NCI-H345 (cell line): ENCODE results near the gene MGAT5.

ENCODE experiments used
- DNase-seq: peaks from one replicate; lab custom pipeline; 2025; lab: John Stamatoyannopoulos, UW

MGAT5 gene, protein sequence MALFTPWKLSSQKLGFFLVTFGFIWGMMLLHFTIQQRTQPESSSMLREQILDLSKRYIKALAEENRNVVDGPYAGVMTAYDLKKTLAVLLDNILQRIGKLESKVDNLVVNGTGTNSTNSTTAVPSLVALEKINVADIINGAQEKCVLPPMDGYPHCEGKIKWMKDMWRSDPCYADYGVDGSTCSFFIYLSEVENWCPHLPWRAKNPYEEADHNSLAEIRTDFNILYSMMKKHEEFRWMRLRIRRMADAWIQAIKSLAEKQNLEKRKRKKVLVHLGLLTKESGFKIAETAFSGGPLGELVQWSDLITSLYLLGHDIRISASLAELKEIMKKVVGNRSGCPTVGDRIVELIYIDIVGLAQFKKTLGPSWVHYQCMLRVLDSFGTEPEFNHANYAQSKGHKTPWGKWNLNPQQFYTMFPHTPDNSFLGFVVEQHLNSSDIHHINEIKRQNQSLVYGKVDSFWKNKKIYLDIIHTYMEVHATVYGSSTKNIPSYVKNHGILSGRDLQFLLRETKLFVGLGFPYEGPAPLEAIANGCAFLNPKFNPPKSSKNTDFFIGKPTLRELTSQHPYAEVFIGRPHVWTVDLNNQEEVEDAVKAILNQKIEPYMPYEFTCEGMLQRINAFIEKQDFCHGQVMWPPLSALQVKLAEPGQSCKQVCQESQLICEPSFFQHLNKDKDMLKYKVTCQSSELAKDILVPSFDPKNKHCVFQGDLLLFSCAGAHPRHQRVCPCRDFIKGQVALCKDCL

GRCh38 chr2:134253804-134254203 lies at the start of gene MGAT5:
Gene MGAT5 (plus strand): TSS chr2:134254072. CDS start chr2:134254404, 332 bp downstream.
- peak; percentile 63 for DNase-seq

- DNase-seq: no peak
Observed at GRCh38 chr2:134205087-134205486, 48.8 kb upstream of the MGAT5 start.

- no peak for DNase-seq
Observed at GRCh38 chr2:134206031-134206430, 47.8 kb upstream of the MGAT5 start.

DNA sequence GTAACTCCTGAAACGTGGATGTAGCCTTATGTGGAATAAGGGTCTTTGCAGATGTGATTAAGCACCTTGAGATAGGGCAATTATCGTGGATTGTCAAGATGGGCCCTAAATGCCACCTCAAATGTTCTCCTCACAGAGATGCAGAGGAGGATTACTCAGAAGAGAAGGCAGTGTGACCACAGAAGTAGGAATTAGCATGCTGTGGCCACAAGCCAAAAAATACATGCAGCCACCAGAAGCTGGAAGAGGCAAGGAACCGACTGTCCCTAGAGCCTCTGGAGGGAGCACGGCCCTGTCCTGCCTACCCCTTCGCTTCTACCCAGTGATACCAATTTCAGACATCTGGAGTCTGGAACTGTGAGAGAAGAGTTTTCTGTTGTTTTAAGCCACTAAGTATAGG lies 47.3 kb upstream of the MGAT5 start:
- DNase-seq: no peak

DNA sequence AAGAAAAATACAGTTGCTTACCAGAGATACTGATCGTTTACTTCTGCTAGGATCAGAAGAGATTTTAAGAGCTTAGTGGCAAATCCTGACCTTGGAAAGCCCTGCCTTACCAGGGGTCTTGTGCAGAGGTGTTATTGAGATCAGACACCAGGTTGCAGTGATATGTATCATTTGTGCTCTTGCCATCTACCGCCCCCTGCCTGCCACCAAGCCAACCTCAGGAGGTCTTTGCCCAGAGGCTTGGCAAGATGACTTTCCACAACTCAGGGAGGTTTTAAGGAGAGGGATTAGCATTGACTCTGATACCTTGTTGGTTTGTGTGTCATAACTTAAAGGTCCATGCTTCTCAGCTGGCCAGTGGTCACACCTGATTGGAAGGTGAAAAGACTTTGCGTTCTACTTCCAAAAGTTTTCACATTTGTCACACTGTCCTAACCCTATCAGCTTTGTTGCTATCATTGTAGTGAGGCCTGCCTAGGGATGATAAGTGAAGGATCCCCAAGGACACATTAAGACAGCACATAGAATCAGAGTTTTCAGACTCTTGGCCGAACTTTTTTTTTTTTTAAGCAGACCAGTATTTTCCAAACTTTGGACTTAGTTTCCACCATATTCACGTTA lies 46.2 kb upstream of the MGAT5 start:
- peak; percentile 6 for DNase-seq

DNA sequence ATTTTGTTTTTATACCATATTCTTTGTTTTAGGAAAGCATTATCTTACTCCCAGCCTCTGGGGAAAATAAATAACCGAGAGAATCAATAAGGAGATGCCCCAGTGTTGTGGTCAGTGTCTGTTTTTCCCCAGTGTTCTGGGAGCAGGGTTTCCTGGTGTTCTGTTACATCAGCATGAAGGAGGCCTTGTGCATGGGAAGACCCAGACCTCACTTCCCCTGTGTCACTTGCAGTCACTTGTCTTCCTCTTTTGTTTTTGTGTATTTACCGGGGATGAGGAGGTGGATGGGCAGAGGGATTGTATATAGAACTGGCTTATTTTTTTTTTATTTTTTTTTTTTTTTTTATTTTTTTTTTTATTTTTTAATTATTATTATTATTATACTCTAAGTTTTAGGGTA lies 45.0 kb upstream of the MGAT5 start:
- no peak for DNase-seq

DNA sequence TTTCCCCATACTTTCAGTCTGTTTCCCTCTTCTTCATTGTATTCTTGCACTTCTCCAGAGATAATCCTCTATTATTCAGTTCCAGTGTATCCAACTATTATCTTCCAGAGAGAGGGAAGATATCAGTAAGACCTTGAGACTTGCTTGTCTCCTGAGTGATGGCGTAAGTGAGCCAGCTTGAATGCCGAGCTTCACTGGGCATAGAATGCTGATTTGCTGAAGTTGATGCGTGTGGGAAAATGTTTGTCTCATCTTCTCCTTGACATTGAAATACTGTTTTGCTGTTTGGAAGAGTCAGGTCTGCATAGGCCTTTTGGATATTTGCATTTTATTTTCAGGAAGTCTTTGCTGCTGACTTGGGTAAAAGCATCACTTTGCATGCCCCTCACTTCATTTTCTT lies 41.1 kb upstream of the MGAT5 start:
- DNase-seq: no peak

DNA sequence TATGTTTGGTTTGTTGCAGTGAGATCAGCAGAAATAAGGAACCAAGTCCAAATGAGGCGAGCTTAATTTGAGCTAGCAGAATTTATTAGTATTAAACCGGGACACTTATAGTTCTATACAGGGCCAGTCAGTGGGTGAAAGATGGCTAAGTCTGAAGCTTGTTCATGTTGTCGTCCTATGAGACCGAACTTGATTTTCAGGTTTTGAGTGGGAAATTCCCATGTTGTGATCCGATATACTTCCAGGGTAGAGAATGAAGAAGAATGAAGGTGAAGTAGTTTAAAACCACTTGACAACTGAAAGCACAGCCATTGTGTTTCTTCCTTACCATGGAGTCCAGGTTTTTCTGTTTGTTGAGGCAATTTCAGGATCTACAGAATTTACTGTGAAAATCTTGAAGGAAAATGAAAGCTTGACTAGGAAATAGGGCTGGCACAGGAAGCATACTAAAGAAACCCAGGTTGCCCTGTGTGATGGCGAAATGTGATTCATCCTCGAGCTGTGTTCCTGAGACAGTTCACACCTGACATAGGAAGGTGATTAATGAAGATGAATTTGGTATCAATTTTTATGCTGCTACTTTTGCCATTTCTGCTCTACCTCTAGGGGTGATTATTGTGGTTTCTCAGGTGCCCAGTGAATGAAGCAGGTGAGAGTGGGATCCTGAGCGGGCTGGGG lies 37.6 kb upstream of the MGAT5 start:
- DNase-seq: no peak

DNA sequence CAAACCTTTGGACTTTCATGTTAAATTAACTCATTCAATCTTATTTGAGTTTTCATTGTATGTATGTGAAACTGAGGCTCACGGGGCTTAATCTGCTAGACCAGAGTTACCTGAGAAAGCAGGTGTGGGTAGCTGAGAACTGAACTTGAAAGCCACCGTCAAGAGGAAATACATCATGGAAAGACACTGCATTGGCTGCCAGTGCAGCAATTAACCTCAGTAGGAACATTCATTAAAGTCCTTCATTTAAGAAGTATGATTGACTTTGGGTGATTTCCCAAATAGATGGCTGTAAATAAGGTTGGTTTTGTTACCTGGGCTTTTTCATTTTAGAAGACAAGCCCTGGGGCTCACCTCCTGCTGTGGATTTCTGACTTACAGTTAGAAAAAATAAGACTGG lies 36.5 kb upstream of the MGAT5 start:
- DNase-seq: no peak

DNA sequence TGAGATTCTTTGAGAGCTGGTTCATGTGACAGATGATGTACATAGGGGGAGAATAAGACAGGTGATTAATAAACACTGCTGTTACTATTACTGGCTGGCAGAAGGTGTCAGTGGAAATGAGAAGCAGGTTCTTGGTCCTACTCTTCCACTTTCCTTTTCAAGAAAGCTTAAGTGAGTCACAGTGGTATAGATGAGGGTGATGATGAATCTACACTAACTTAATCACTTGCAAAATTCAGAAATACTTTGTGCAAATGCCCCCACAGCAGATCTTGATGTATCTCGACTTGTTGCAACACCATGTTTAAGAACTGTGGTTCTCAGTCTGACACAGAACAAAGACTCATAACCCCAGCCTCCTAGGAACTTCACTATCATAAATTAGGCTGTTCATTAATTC lies 35.9 kb upstream of the MGAT5 start:
- no peak for DNase-seq

- DNase-seq: no peak
Observed at GRCh38 chr2:134218414-134218813, 35.5 kb upstream of the MGAT5 start.

DNA sequence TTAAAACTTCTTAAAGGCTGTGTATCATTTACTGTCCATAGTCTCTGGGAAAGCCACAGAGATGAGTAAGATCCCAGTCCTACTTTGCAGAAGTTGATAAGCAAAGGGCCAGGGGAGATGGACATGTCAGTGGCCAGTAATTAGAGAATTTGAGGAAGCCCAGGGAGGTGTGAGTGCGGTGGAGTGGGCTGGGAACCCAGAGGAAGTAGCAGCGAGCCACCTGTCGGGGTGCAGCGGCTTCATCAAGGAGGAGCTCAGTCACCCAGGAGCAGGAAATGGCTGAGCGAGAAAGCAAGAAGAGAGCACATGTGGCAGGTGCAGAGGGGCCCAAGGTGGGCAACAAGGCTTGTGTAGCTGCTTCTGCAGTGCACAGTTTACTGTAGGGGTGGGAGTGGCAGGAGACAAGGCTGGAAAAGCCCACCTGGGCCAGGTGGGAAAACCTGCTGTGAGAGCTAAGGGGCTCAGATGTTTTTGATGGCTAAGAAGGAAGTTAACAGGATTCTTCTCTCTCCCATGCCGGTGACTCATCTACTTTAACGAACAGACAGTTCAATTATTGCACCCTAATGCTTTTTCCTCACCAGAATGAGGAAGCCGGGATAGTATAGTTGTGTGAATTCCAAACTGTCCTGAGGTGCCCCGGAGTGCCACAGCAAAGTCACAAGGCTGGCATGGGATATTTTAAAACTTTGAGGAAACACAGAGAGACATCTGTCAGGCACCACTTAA lies 34.8 kb upstream of the MGAT5 start:
- DNase-seq: no peak

- DNase-seq: no peak
Observed at GRCh38 chr2:134220344-134220974, 33.4 kb upstream of the MGAT5 start.

GRCh38 chr2:134224005-134224404 lies 29.9 kb upstream of the MGAT5 start:
- DNase-seq: no peak

GRCh38 chr2:134225173-134225572 lies 28.7 kb upstream of the MGAT5 start:
- DNase-seq: no peak

- DNase-seq: peak; percentile 52
Observed at GRCh38 chr2:134225841-134226240, 28.0 kb upstream of the MGAT5 start.

DNA sequence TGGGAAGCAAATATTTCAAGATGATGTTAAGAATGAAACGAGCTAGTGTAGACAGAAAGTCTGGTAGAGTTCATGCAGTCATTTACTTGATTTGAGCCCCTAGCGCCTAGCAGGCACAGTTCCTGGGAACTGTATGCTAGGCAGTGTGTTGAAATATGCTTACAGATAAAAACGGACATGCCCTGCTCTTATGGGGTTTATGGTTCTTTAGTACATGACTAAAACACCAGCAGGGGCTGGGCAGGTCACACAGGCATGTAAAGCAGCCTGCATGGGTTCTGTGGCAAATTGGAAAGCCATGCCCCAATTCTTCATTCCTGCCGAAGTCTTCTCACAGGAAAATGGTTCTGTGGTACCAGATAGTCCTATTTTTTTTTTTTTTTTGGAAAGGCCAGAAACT lies 27.3 kb upstream of the MGAT5 start:
- no peak for DNase-seq

- DNase-seq: peak; percentile 8
Observed at GRCh38 chr2:134227666-134228065, 26.2 kb upstream of the MGAT5 start.

- DNase-seq: no peak
Observed at GRCh38 chr2:134228493-134228903, 25.4 kb upstream of the MGAT5 start.

- DNase-seq: no peak
Observed at GRCh38 chr2:134229540-134229939, 24.3 kb upstream of the MGAT5 start.

- no peak for DNase-seq
Observed at GRCh38 chr2:134230885-134231284, 23.0 kb upstream of the MGAT5 start.
